Activated gamma-delta T cell treated with Interleukin-2 at 50 U/mL for 16 hours (primary cell): Measurements from ENCODE around the gene DHRS7.

Source experiments
- DNase-seq: peaks from one replicate; pipeline ENCODE4 v3.0.0-alpha.2; 2020

DHRS7 gene, protein sequence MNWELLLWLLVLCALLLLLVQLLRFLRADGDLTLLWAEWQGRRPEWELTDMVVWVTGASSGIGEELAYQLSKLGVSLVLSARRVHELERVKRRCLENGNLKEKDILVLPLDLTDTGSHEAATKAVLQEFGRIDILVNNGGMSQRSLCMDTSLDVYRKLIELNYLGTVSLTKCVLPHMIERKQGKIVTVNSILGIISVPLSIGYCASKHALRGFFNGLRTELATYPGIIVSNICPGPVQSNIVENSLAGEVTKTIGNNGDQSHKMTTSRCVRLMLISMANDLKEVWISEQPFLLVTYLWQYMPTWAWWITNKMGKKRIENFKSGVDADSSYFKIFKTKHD

DNA sequence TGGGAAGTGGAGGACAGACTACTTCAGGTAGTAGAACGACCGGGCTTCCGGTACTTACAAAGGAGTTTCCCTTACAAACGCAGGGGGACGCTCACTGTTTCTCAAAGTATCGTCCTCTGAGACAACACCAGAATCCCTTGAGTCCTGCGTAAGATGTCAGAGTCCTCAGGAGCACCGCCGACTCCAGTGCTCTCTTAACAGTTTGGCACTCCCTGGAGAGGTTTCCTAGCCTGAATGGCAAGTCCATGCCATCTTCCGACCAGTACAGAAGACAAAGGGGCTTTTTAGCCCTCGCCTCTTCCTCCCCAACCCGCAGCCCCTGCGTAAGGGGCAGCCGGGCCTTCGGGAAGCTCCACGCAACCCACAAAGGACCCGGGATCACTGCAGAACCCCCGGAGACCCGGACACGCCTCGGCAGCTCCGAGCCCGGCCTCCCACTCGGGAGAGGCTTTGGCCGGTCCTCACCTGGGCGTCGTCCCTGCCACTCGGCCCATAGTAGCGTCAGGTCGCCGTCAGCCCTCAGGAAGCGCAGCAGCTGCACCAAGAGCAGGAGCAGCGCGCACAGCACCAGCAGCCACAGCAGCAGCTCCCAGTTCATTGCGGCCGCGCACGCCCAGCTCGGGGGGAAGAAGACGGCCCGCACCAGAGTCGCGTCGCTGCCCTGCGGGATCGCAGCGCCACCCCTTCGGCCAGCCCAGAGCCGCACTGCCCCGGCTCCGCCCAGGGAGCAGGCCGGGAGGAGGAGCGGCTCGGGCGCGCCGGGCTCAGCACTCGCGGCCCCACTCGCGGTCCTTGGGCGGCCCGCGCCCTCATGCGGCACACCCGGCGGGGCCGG, at the start of gene DHRS7:
TSS of gene DHRS7 (minus strand) at position 687 of the 835 bp plus-strand sequence. CDS start at position 598, 89 bp downstream.
- peak; percentile 55 for DNase-seq

DNA sequence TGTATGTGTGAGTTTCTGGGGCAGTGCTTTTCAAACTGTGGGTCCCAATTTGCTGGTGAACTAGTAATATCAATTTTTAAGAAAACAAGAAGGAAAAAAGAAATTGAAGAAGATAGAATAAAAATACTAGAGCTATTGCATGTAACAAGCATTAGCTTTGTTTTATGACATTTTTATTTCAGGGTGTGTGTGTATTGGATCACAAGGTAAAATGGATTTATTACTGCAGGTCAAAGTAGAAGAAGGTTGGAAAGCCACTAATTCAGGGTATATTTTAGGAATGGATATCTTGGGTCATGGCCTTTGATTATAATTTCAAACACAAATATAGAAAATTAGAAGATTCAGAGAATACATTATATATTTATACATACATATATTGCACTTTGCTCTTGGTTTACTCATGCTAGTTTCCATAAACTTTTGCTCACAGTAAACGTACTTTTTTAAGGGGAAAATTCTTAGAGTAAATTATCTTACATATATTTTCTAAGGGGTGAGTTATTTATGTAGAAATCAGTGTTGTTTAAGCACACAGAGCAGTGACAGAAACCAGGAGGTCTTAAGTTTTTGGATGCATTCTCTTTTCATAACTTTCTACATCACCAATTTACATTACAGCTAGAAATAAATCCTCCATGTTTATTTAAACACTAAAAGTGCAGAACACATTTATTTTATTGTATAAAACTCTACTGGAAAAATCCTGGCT, 49.4 kb upstream of the DHRS7 start:
- no peak for DNase-seq

DNA sequence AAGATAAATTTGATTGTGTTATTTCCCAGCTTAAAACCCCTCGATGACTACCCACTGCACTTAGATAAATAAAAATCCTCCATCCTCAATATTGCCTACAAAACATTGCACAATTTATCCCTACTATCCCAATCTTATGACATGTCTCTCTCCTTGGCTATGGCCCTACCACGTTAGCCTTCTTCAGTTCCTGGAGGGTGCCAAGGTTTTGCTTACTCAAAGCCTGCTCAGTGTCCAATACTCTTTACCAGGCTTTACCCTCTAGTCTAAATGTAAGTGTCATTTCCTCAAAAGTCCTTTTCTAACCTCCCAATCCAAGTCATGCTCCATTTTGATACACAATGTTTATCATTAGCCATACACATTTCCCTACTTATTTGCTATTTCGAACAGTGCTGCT, 48.8 kb upstream of the DHRS7 start:
- DNase-seq, result no peak

DNA sequence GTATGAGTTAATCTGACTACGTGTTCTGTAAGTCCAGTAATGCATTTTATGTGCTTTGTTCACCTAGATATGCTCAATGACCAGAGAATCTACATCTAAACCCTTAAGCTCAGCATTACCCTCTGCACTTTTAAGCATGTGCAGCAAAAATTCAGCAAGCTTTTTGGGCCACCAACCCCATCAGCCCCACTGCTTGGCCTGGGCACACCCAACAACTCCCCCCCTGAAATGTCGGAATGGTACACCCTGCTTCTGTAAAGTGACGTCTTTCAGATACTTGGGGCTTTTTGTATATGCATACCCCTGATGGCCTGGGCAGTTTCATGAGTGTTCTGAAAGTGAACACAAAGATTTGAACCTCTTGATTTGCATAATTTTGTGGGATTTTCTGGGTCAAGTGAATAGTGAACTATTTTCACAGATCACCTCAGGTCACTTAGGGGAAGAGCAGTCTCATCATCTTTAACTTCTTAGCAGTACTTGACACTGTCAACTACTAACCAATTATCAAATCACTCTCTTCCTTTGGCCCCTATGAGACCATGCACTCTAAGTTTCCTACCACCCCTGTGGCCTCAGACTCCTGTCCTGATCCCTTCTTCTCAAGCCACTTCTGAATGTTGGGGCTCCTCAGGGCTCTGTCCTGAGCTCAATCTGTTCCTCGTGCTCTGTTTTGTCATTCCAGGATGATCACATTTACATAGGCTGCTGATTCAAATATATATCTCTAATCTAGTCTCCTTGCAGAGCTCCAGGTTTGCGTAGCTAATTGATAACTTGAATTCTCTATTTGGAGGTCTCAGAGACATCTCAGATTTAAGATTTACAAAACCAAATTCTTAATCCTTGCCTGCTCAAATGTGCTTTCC, 47.5 kb upstream of the DHRS7 start:
- DNase-seq, result no peak

DNA sequence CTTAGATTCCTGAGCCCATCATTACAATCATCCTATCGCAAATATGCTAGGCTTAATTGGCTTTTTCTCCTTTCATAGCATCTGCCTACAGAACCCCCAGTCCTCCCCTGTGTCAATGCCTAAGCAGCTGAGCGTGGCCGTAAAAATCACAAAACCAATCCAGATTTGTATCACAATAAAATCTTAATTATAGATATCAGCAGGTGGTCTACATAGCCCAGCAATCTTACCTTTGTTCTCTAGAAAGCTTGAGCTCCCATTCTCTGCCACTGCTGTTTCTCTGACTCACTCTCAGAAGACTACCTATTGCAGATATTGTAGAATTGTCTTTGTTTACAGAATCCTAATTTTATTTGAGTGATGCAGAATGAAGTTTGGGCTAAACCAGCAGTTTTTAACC, 46.0 kb upstream of the DHRS7 start:
- DNase-seq, result no peak

DNA sequence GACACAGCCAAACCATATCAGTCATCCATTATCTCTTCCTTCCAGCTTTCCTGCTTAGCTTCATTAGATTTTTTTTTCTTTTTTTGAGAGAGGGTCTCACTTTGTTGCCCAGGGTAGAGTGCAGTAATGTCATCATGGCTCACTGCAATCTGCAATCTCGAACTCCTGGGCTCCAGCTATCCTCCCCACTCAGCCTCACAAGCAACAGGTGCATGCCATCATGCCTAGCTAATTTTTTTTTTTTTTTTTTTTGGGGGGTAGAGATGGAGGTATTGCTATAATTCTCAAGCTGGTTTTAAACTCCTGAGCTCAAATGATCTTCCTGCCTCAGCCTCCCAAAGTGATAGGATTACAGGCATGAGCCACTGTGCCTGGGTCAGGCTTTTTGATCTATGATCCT, 45.5 kb upstream of the DHRS7 start:
- DNase-seq, result no peak

DNA sequence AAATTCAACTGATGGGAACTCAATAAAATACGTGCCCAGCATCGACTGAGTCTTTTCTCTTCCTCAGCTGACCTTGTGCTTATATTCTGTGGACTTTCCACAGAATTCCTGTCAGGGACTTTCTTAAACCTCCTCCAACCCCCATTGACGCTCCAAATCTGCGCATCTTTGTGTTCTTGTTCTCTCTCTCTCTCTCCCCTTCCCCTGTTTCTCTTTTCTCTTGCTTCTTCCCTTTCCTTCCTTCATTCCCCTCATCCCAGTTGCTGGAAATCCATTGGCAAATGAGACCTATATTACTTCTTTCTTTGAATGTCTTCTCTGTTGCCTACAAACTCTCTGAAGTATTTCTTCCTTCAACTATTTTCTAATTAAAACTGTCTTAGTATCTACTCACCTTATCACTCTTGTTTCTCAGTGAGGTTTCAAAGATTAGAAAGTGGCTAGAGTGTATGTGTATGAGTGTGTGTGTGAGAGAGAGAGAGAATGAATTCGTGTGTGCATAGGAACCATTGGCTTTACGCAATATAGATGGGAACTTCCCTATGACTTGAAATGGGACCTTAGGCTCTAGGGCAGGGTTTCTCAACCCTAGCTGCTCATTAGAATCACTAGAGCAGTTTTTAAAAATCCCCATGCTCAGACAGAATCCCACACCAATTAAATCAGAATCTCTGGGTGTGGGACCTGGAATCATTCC, 41.8 kb upstream of the DHRS7 start:
- no peak for DNase-seq

DNA sequence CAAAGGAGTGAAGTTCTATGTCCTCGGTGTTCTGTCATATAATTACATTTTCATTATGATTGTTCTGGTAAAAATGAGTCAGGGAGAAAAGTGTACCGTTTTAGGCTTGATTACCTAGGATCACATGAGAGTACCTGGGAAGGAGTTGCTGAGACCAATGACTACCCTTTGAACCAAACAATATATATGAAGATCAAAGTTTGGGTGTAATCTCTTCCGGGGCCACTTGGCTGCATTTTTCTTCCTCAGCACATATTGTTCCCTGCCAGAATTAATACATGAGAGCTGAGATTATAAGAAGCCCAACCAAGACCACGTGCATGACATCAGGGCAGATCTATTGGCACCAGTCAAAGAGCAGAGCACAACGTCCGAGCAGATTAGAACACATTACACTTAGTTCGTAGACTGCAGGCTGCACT, 41.1 kb upstream of the DHRS7 start:
- DNase-seq, result no peak

DNA sequence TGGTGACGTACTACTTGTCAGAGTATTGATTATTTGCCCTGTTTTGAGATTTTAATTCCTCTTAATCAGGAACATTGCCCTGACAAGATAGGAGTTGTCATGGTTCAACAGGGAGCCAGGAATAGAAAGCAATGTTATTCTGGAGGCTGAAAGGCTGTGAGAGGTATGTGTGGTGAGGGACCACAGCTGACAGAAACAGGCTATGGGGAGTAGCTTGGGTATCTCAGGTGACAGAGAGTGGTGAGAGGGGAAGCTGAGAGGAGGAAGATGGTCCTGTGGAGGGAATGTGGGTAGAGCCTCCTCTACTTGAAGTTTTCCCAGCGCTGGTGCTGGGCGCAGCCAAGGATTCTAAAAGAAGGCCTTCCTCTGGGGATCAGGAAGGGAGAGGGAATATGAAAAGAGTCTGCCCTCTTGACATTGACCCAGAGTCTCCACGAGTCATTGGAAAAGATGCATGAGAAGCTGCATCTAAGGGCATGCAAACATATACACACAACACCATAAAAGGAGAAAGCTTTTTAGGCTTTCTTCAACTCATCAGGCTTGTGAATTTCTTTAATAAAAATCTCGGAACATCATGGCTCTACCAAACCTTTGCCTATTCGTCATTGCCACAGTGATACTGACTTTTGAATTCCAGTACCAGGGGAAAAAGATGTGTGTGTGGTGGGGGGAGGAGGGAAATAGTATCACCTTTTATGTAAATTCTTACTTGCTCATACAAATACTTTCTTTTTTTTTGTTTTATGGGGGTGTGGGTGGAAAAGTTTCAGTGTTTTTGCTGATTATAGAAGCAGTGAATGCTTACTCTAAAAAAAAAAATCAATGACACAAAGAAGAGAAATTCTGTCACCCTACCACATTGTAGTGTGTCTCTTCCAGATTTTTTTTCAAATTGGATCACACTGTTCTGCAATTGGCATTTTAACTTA, 39.9 kb upstream of the DHRS7 start:
- no peak for DNase-seq

DNA sequence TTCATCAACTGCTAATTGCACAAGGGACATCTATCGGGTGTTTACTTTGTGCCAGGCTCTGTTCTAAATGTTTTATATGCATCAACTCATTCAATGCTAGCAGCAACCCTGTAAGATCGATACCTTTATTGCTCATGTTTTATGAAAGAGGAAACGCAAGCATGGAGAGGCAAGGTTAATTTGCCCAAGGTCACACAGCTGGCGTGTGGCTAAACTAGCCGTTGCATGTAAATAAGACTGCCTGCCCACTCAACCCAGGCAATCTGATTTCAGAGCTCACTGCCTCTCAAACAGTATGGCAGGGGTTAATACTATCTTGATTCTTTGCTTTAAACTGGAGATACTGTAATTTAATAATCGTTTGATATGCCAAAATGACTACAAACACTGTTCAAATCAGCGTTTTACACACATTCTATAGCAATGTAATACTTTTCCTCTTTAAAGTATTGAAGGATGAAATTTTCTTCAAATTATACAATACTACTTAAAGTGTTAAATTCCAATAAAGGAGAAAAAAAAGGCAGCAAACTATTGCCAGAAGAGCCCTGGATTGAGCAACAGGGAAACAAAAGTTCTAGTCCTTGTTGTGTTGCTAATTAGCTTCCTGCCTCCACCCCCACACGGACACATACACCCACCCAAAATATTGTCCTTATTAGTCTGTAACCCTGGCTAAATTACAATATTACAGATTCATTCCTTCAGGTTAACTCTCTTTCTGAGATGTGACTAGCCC, 39.1 kb upstream of the DHRS7 start:
- no peak for DNase-seq

DNA sequence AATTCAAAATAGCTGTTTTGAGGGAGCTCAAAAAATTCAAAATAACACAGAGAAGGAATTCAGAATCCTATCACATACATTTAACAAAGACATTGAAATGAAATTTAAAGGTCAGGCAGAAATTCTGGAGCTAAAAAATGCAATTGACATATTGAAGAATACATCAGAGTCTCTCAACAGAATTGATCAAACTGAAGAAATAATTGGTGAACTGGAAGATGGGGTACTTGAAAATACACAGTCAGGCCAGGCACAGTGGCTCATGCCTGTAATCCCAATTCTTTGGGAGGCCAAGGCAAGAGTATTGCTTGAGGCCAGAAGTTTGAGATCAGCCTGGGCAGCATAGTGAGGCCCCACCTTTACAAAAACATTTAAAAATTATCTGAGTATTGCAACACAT, 34.1 kb upstream of the DHRS7 start:
- DNase-seq, result no peak

DNA sequence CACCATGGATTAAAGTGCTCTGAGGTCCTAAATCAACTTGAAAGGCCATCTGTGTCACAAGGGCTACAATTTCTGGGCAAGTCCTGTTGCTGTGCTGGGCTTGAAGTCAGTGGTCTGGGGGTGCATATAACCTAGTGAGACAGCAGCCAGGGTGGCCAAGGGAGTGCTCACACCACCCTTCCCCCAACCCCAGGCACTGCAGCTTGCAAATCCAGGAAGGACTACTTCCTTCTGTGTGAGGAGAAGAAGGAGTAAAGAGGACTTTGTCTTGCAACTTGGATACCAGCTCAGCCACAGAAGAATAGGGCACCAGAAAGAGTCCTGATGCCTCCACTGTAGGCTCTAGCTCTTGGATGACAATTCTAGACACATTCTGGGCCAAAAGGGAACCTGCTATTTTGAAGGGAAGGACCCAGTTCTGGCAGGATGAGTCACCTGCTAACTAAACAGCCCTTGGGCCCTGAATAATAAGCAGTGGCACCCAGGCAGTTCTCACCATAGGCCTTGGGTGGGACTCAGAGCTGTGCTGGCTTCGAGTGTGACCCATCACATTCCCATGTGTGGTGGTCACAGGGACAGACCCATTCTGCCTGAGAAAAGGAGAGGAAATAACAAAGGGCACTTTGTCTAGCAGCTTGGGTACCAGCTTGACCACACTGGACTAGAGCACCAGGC, 32.6 kb upstream of the DHRS7 start:
- no peak for DNase-seq

DNA sequence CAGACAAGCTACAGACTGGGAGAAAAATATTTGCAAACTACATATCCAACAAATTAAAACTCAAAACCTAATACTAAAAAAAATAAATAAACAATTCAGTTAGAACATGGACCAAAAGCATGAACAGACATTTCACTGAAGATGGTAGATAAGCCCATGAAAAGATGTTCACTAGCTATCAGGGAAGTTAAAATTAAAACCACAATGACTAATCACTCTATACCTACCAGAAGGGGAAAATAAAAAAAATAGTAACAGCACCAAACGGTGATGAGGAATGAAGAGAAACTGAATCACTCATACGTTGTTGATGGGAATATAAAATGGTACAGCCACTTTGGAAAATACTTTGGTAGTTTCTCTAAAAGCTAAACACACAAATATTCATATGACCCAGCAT, 31.1 kb upstream of the DHRS7 start:
- no peak for DNase-seq

DNA sequence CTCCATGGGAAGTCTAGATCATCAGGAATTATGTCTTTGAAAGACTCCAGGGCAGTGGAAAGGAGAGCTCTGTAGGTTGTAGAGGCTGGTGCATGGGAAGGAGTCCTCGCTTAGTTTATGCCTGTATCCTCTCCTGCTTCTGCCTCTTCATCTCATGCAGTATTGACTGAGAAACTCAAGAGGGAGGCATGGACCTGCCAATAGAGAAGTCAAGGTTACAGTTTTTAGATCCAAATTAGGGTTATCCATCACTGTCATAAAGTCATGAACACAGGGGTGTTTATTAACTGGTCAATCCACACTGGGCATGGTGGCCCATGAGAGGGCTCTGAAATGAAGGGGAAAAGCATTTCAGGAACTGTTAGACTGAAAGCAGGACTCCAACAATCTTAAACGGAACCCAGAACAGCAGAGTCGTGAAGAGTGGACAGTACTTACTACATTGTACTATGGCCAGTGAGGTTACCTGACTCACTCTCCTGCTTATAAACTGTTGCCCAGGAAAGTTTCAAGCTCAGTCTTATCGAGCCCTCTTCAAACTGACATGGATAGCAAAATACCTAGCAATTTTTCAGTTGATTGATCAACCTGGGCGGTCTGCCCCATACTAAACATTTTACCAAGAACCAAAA, 30.1 kb upstream of the DHRS7 start:
- DNase-seq, result no peak

DNA sequence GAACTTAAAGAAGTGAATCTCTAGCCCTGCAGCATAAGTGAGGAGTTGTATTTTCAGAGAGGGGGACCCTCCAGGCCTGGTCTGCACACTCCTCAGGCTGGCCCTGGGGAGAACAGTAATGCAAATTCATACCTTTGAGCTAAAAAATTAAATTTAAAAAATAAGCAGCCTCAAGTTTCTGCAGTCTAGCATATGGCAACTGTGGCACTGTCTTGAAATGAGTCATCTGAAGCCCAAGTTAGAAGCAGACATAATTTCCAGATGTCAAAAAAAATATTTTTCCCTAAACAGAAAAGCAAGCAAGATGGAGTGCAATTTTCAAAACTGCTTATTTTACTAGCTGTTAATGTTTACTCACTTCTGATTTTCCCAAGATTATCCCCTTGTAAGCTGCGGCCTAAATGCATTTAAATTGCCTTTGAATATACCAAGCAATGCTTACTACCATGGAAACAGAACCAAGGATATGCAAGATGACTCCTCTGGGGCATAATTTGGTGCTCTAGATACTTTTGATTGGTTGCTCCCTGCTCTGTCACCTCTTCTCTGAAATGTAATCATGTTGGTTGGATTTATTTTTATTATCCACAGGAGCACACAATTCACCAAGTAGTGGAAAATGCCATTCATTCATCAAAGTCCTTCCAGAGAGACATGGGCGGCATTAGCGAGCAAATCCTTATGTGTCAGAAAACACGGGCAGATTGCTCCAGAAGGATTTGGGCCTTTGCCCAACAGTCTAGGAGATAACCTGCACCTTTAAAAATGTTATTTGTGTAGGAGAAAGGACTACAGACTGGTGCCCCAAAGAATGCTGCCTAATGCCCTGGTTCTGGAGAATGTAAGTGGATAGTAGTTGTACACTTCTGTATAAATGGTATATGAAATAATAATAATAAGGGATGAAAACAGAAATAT, 25.0 kb upstream of the DHRS7 start:
- DNase-seq, result no peak

DNA sequence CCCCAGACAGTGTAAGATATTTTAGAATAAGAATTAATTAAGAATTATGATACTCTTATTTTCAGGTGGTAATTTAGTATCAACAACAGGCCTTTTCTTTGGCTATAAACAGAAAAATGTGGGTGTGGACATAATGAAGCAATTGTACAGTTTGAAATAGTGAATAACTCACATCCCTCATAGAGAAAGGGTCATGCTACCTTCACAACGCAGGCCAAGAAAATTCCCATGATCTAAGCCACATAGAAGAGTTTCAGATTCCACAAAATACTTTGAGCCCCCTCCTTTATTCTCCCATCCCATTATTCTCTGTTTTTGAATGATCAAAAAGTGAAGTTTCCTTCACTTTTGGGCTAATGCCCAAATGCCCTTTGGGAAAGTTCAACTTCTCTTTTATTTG, 23.5 kb upstream of the DHRS7 start:
- DNase-seq, result no peak

DNA sequence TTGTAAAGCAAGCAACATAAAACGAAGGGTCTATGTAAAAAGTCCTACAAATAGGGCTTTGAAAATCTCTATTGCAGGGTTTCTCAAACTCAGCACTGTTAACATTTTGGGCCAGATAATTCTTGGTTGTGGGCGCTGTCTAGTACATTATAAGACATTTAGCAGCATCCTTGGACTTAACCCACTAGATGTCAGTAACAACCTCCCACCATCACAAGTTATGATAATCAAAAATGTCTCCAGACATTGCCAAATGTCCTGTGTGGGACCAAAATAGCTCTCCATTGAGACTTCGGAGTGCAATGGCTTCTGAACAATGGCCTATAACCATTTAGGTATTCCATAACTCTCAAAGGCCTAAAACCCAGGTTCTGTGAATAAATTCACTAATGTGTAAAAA, 22.9 kb upstream of the DHRS7 start:
- DNase-seq, result no peak
